Measurements from ENCODE around the gene NRARP.
"Not testable (repeated sequence)": the region's sequence is repeated elsewhere in the genome, so short reads cannot be mapped to it uniquely, and the experiment has no call there.

Gene NRARP

GRCh38 chr9:137262909-137263285, 39.2 kb downstream of the NRARP start:
- no peak for DNase-seq (ENCODE audit: low read depth, low spot score)

GRCh38 chr9:137262173-137262908, 39.7 kb downstream of the NRARP start:
- not testable (repeated sequence) for DNase-seq (ENCODE audit: low read depth, low spot score)

GRCh38 chr9:137256856-137257255, 45.2 kb downstream of the NRARP start:
- no peak for DNase-seq (ENCODE audit: low read depth, low spot score)

- no peak for DNase-seq (ENCODE audit: low read depth, low spot score)
These were observed 45.7 kb downstream of the NRARP start for GRCh38 chr9:137256362-137256761.

- DNase-seq (ENCODE audit: low read depth, low spot score) = no peak
These were observed 46.5 kb downstream of the NRARP start for GRCh38 chr9:137255448-137256114.

- peak; percentile 91 for DNase-seq (ENCODE audit: low read depth, low spot score)
These were observed 47.2 kb downstream of the NRARP start, which contains the start of gene NELFB for GRCh38 chr9:137254624-137255447. Gene NELFB, plus strand, starts transcription at chr9:137255327.

GRCh38 chr9:137253717-137254623, 48.1 kb downstream of the NRARP start:
- DNase-seq (ENCODE audit: low read depth, low spot score) = no peak

- no peak for DNase-seq (ENCODE audit: low read depth, low spot score)
These were observed 49.2 kb downstream of the NRARP start for GRCh38 chr9:137252555-137253506.

GRCh38 chr9:137251490-137252268, 50.4 kb downstream of the NRARP start:
- no peak for DNase-seq (ENCODE audit: low read depth, low spot score)

- no peak for DNase-seq (ENCODE audit: low read depth, low spot score)
These were observed 50.9 kb downstream of the NRARP start, which contains the start of gene STPG3 for GRCh38 chr9:137251194-137251461. Gene STPG3, plus strand, starts transcription at chr9:137251286. Its CDS starts 1 bp downstream, at chr9:137251287.

GRCh38 chr9:137250329-137251193, 51.5 kb downstream of the NRARP start:
- DNase-seq (ENCODE audit: low read depth, low spot score) = no peak
